ENCODE results near the gene STMN3. TPM values are rescaled to one million over a fixed set of nuclear protein-coding genes. Genes with fewer than 3 reads are reported as not detected.

The STMN3 gene
- 10 to 100 TPM in 1 of 2 donors, 1 to 10 TPM in 1; 5.7 to 10.1 TPM for total RNA-seq

DNA sequence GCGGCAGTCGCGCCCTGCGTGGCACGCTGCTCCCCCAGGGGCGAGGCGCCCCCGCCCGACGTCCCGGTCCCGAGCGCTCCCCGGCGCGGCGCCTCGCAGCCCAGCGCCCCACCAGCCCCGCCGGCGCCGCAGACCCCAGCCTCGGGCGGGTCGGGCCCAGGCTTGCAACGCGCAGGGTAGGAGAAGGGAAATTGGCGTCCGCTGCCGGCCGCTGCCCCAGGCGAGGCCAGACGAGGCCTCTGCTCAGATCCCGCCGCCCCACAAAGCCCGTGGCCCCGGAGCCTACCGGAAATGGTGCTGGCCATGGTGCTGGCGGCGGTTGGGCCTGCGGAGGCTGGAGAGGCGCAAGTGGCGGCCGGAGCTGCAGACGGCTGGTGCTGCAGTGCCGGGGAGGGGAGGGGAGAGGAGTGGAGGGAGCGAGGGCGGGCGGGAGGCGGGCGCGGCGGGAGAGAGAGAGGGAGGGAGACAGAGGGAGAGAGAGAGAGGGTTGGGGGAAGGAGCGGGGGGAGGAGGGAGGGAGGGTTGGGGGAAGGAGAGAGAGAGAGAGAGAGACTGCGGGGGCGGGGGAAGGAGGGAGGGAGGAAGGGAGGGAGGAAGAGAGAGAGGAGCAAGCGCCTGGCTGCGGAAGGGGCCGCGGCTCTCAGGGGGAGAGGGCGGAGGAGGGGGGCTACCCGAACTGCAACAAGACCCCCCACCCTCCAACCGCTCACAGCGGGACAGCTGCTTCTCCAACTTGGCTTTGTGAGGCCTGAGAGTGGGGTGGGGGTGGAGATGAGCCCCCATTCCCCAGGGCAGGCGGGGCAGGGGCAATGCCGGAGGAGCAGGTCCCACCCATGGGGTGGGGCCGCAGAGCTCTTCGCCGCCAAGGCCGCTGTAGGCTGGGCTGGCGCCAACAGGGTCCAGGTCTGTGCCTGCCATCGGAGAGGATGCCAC, at the start of gene STMN3:
TSS of gene STMN3 (minus strand) at position 384 of the 933 bp plus-strand sequence. CDS start at position 305, 79 bp downstream.
- H3K4me3 ChIP-seq = peak within 1 kb of the TSS; percentile 56 to 58
- TF ChIP-seq, protein P1, sequence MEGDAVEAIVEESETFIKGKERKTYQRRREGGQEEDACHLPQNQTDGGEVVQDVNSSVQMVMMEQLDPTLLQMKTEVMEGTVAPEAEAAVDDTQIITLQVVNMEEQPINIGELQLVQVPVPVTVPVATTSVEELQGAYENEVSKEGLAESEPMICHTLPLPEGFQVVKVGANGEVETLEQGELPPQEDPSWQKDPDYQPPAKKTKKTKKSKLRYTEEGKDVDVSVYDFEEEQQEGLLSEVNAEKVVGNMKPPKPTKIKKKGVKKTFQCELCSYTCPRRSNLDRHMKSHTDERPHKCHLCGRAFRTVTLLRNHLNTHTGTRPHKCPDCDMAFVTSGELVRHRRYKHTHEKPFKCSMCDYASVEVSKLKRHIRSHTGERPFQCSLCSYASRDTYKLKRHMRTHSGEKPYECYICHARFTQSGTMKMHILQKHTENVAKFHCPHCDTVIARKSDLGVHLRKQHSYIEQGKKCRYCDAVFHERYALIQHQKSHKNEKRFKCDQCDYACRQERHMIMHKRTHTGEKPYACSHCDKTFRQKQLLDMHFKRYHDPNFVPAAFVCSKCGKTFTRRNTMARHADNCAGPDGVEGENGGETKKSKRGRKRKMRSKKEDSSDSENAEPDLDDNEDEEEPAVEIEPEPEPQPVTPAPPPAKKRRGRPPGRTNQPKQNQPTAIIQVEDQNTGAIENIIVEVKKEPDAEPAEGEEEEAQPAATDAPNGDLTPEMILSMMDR (IDR thresholded peaks at IDR 0.05) = no peak
- H3K36me3 ChIP-seq = no peaks in the 10 kb centered on the region
- peak; percentile 81 for DNase-seq (ENCODE audit: low spot score)
- H3K27me3 ChIP-seq = peaks cover 0 to 4% of the 10 kb centered on the region in 2 donors
- peak within 1 kb of the TSS; percentile 22 to 60 for H3K27ac ChIP-seq
- H3K9me3 ChIP-seq = no peaks in the 10 kb centered on the region
- H3K4me1 ChIP-seq = peaks cover 0 to 42% of the 10 kb centered on the region in 2 donors

GRCh38 chr20:63702036-63702665, 48.9 kb upstream of the STMN3 start:
- Histone ChIP-seq H3K4me1 (peaks cover 0 to 43% of the 10 kb centered on the region in 2 donors), H3K27ac (no peak overlapping the region), H3K36me3 (peaks cover 27% of the 10 kb centered on the region), H3K9me3 (no peaks in the 10 kb centered on the region), H3K4me3 (no peak overlapping the region), H3K27me3 (no peaks in the 10 kb centered on the region)
- DNase-seq (ENCODE audit: low spot score) = no peak
- TF ChIP-seq, protein P1 (IDR thresholded peaks at IDR 0.05) = no peak

DNA sequence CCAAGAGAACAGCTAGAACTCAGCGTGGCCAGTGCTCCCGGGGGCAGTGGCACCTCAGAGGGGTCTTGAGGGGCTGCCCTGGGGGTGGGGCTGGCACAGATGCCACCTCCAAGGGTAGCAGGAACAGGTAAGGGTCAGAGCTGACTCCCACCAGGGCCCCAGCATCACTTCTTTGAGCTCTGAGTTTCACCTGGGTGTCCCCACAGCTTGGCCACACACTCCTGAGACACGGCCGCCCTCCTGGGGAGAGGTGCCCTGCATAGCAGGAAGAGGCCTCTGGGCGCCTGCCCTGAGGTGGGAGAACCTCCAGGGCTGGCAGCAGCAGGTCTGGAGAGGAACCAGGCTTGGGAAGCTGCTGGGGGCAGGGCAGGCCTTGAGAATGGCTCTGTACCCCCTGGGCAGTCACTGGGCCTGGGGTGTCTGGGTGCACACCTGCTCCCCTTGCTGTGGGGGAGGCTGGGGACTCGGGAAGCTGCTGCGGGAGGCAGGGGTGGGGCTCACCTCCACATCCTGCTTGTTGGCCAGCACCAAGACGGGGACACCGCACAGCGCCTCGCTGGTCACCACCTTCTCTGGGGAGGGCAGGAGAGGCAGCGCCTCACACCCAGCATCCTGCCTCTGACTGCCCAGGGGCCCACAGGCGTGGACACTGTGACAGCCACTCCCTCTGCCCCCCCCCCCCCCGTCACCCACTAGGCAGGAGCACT, 48.3 kb upstream of the STMN3 start:
- H3K9me3 ChIP-seq = no peaks in the 10 kb centered on the region
- no peaks in the 10 kb centered on the region for H3K27me3 ChIP-seq
- DNase-seq (ENCODE audit: low spot score) = no peak
- peaks cover 0 to 43% of the 10 kb centered on the region in 2 donors for H3K4me1 ChIP-seq
- no peak overlapping the region for H3K27ac ChIP-seq
- peaks cover 27% of the 10 kb centered on the region for H3K36me3 ChIP-seq
- TF ChIP-seq, protein P1 (IDR thresholded peaks at IDR 0.05) = no peak
- no peak overlapping the region for H3K4me3 ChIP-seq

DNA sequence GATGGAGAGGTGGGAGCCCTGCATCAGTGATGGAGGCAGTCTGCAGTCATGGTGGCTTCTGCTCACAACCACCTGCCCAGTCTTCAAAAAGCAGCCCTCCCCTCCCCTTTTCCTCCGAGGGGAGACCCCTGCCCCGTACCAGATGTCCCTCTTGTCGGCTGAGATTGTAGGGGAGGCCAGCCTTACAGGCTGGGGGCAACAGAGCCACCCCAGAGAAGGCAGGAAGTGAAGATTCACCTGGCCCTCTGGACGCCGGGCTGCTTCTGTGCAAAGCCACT, 47.8 kb upstream of the STMN3 start:
- Histone ChIP-seq H3K9me3 (no peaks in the 10 kb centered on the region), H3K36me3 (peaks cover 23% of the 10 kb centered on the region), H3K4me3 (no peak overlapping the region), H3K27ac (no peak overlapping the region), H3K27me3 (no peaks in the 10 kb centered on the region), H3K4me1 (peaks cover 0 to 43% of the 10 kb centered on the region in 2 donors)
- DNase-seq (ENCODE audit: low spot score) = no peak
- TF ChIP-seq, protein P1 (IDR thresholded peaks at IDR 0.05) = no peak

DNA sequence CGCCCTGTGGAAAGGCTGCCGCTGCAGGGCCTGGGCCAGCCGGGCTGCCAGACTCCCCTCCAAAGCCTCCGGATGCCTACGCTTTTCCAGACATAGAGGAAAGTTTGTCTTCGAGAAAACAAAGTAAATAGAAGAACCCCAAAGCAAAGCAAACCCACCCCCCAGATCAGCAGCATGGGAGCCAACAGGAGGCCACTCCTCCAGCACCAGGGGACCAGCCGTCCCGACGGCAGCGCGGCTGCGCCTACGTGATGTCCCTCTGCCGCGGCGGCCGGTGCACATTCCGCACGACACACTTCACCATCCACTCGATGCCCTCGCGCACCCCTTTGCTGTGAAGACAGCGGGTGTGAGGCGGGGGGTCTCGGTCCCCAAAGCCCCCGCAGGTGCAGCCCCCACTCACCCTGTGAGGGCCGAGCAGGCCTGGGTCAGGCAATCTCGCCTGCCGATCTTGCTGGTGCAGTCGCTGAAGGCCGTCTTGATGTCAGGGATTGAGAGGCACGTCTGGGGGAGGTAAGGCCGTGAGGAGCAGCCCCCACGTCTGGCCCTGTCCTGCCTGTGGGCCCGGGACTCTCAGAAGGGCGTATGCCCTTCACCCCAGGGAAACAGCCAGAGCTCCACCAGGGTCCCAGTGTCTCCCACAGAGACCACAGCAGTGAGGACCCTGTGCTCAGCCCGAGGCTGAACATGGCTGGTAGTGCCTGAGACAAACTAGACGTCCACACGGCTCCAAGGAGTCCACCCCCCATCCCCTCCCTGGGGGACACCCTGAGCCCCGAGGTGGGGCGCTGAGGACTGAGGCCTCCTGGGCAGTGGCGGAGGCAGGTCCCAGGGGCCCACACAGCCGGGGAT, 47.2 kb upstream of the STMN3 start:
- H3K4me1 ChIP-seq = peaks cover 0 to 47% of the 10 kb centered on the region in 2 donors
- H3K27ac ChIP-seq = peak overlapping the region in 1 of 2 donors; percentile 56
- peaks cover 18% of the 10 kb centered on the region for H3K36me3 ChIP-seq
- DNase-seq (ENCODE audit: low spot score) = no peak
- H3K27me3 ChIP-seq = no peaks in the 10 kb centered on the region
- H3K4me3 ChIP-seq = no peak overlapping the region
- H3K9me3 ChIP-seq = no peaks in the 10 kb centered on the region
- TF ChIP-seq, protein P1 (IDR thresholded peaks at IDR 0.05) = no peak

Measured in right atrium auricular region (tissue), 2 donors.